Measurements from ENCODE around the gene MS4A3.
"Not testable (repeated sequence)": the region's sequence is repeated elsewhere in the genome, so short reads cannot be mapped to it uniquely, and the experiment has no call there.

MS4A3 gene, protein sequence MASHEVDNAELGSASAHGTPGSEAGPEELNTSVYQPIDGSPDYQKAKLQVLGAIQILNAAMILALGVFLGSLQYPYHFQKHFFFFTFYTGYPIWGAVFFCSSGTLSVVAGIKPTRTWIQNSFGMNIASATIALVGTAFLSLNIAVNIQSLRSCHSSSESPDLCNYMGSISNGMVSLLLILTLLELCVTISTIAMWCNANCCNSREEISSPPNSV

GRCh38 chr11:60056349-60056969 lies at the start of gene MS4A3:
MS4A3 (plus strand) TSS chr11:60056665; CDS start chr11:60061161, 4,496 bp downstream.
- DNase-seq = peak; percentile 83

DNA sequence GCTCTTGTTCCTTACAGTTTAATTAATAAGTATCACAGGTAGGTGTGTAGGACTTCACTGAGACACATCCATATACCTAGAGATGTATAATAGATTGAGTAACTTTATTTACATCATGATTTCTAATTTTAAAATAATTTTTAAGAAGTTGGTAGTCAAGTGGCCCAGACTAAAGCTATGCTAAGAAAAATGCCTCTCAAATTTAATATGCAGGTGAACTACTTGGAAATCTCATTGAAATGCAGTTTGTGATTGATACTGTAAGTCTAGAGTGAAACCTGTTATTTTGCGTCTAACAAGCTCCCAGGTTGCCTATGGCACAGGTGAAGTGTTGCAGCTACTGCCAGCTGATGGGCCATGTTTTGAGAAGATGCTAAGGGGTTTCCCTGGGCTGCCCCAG lies 39.6 kb upstream of the MS4A3 start, which contains the start of gene OOSP4B:
Gene OOSP4B (plus strand): TSS at position 301 of the 400 bp plus-strand sequence.
- no peak for DNase-seq

- peak; percentile 48 for DNase-seq
Observed at GRCh38 chr11:60018058-60018457, 38.4 kb upstream of the MS4A3 start.

GRCh38 chr11:60020376-60020775 lies 36.1 kb upstream of the MS4A3 start:
- not testable (repeated sequence) for DNase-seq

GRCh38 chr11:60029015-60029632 lies 27.3 kb upstream of the MS4A3 start:
- no peak for DNase-seq

- DNase-seq = no peak
Observed at GRCh38 chr11:60040109-60040508, 16.4 kb upstream of the MS4A3 start, which contains the start of gene OOSP2. OOSP2 (plus strand) TSS chr11:60040409; CDS start chr11:60040460, 51 bp downstream.

- not testable (repeated sequence) for DNase-seq
Observed at GRCh38 chr11:60050422-60050821, 6.0 kb upstream of the MS4A3 start.

- not testable (repeated sequence) for DNase-seq
Observed at GRCh38 chr11:60050839-60051238, 5.6 kb upstream of the MS4A3 start.

DNA sequence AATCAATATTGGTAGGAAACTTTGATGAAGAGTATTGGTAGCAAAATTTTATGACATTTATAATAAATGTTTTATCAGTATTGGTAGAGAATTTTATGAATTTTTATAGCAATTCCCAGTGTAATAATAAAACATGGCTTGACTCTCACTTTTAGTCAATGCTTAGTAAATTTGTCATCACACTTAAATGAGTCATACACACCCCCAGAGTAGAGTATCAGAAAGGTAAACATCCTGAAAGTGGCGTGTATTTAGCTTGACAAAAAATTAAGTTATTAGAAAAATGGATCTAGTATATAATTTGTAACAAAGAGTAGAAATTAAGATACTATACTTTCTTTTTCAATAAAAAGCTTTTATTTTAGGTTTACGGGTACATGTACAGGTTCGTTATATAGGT lies 2.6 kb downstream of the MS4A3 start:
- no peak for DNase-seq

DNA sequence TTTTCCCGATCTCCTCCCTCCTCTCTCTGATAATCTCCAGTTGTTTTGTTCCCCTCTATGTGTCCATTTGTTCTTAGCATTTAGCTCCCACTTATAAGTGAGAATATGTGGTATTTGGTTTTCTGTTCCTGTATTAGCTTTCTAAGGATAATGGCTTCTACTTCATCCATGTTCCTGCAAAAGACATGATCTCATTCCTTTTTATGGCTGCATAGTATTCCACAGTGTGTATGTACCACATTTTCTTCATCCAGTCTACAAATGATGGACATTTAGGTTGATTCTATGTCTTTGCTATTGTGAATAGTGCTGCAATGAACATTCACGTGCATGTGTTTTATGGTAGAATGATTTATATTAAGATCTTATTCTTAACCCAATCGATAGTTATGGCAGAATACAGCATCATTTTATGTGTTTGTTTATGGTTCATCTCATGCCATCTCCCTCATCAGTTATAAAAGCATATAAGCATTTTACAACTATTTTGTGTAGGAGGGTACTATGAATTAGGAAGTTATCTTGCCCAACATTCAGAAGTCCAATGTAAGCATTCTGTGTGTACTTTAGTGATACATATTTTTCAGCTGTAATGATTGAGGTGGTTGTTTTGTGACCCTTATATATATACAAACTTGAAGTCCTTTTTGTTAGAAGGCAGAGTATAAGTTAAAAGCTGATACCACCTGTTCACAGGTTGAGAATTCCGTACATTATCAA lies 3.2 kb downstream of the MS4A3 start:
- no peak for DNase-seq

DNA sequence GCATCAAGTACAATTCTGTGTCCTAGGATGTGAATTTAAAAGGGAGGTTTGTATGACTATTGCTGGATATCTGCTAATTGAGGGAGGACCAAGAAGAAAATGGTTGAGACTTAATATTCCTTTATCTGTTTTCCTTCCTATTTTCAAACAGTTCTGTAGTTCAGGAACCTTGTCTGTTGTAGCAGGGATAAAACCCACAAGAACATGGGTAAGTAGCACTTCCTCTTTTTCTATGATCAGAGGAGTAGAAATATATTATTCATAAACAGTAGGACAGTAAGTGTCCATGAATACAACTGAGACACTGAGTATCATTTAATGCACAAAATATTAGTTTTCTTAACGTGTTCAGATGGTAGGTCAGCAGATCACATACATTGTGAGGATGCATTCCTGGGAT lies 7.6 kb downstream of the MS4A3 start:
- peak; percentile 85 for DNase-seq

GRCh38 chr11:60065801-60066200 lies 9.3 kb downstream of the MS4A3 start:
- DNase-seq = no peak

DNA sequence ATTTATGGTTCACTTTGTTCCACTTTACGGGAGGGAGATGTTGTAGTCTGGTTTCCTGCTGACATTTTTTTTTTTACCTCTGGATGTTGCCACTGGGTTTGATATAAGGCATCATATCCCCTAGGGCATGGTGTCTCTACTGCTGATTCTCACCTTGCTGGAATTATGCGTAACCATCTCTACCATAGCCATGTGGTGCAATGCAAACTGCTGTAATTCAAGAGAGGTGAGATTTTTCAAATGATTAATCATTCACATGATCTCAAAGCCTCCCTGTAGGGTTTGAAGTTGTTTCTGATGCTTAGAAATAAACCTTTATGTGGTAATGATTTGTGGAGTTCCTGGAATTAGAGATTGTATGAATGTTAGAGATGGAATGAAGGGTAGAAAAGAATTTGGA lies 13.0 kb downstream of the MS4A3 start:
- DNase-seq = no peak

GRCh38 chr11:60071644-60072043 lies 15.2 kb downstream of the MS4A3 start:
- peak; percentile 25 for DNase-seq

DNA sequence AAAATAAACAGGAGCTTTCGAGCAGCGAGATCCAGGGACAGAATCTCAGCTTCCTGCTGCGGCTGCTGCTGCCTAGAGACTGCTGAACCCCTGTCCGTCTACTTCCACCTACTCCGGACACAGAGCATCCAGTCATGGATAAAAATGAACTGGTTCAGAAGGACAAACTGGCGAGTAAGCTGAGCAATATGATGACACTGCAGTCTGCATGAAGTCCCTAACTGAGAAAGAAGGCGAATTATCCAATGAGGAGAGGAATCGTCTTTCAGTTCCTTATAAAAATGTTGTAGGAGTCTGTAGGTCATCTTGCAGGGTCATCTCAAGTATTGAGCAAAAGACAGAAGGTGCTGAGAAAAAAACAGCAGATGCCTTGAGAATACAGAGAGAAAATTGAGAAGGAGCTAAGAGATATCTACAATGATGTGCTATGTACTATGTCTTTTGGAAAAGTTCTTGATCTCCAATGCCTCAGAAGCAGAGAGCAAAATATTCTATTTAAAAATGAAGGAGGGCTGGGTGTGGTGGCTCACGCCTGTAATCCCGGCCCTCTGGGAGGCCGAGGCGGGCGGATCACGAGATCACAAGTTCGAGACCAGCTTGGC lies 20.9 kb downstream of the MS4A3 start:
- DNase-seq = no peak

DNA sequence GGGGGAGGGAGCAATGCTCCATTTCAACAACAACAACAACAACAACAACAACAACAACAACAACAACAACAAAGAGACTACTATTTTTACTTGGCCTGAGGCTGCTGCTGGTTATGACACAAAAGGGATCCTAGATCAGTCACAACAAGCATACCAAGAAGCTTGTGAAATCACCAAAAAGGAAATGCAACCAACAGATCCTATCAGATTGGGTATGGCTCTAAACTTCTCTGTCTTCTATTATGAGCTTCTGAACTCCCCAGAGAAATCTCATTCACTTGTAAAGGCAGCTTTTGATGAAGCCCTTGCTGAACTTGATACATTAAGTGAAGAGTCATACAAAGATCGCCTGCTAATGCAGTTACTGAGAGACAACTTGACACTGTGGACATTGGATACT lies 21.5 kb downstream of the MS4A3 start:
- DNase-seq = peak; percentile 68

DNA sequence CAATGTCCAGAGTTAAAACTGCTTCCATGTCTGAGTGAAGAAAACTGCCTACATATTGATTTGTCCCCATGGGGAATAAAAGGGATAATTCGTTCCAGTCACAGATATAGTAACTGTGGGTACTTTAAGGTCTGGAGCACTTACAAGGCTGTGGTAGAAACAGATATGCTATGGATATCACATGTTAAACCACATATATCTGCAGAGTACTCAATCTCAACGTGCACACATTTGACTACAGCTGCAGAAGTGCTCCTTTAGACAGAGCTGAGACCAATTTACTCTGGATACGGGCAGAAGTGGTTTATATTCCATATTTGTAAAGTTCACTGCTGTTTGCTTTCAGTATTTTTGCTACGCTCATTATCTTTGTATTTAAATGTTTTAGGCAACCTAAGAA lies 22.3 kb downstream of the MS4A3 start:
- DNase-seq = peak; percentile 82

GRCh38 chr11:60080535-60080934 lies 24.1 kb downstream of the MS4A3 start:
- no peak for DNase-seq

- no peak for DNase-seq
Observed at GRCh38 chr11:60084631-60085273, 28.3 kb downstream of the MS4A3 start.

- peak; percentile 61 for DNase-seq
Observed at GRCh38 chr11:60085909-60086308, 29.4 kb downstream of the MS4A3 start.

DNA sequence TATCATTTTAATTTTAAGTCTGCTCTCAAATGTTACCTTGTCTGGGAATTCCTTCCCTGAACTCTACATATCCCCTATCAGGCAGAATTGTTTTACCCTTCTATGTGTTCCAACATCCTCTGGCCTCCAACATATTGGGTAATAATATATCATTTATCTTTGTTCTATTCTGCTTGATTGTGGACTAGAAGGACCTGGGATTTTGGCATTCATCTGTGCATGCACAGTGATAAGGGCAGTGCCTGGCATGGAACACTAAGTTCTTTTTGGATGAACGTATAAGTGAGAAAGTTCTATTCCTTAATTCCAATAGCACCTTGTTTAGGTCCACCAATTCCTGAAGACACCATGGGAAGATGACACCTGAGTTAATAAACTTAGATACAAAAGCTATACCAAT lies 30.8 kb downstream of the MS4A3 start:
- DNase-seq = no peak

DNA sequence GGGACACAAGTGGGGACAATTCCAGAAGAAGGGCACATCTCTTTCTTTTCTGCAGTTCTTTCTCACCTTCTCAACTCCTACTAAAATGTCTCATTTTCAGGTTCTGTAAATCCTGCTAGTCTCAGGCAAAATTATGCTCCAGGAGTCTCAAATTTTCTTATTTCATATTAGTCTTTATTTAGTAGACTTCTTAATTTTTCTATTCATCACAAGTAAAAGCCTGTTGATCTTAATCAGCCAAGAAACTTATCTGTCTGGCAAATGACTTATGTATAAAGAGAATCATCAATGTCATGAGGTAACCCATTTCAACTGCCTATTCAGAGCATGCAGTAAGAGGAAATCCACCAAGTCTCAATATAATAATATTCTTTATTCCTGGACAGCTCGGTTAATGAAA lies 31.9 kb downstream of the MS4A3 start, which contains the start of gene MS4A2:
Gene MS4A2 (plus strand): TSS at position 301 of the 400 bp plus-strand sequence. CDS start 102 bp downstream, outside the sequence.
- no peak for DNase-seq

All from hematopoietic multipotent progenitor cell treated with erythropoietin and hydrocortisone succinate and interleukin-3 and kit ligand, for 4 days (in vitro differentiated cells).